A375 (cell line): Measurements from ENCODE around the gene AMPH. TPM values are rescaled to one million over a fixed set of nuclear protein-coding genes. Genes with fewer than 3 reads are reported as not detected.

ENCODE experiments used
- small RNA-seq: library from RNA; depleted of rRNA; stranded (forward); fragments of <200 nt; gene quantifications from one replicate; pipeline ENCODE3, GENCODE V24; 2014
- total RNA-seq: library from RNA; depleted of rRNA; stranded (reverse); fragments of >200 nt; shearing (Covaris generic); gene quantifications from 2 replicates; pipeline ENCODE4 v1.2.3, GENCODE V29; 2014; rRNA removed

The AMPH gene
- total RNA-seq: 0.42 and 1.1 TPM in 2 replicates

DNA sequence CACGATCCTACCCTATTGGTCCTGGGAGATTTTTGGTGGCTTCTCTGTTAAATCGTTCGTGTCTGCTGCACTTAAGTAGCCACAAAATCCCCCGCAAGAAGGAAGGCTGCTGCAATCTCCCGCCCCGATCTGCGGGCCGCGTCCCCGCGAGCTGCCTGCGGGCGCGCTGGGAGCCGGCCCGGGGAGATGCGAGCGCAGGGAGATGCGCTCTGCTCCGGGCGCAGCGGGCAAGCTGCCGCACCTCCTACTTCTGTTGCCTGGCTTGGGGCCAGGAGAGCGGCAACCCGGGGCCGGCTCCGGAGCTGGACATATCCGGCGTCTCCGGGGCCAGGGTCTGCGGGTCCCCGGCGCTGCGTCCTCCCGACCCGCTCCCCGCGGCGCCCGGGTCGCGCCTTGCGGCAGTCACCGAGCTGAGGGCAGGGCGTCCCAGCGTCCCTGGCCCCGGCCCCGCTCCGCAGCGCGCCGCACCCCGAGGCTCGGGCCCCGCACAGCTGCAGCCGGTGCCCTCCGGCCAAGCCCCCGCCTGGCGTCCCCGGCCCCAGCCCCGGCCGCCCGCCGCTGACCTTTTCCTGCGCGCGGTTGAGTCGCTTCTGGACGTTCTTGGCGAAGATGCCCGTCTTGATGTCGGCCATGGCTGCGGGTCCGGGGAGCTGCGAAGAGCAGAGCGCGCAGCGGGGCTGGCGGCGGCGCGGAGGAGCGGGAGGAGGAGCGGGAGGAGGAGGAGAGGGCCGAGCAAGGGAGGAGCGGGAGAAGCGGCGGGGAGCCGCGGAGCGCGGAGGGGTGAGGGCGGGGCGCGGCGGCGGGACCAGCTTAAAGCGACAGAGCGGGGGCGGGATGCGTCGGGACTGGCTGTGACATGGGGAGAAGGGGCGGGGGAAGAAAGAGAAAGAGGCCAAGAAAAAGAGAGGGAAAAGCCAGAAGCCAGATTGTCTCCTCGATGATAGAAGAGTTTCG, at the start of gene AMPH:
Gene AMPH, minus strand, starts transcription at position 654 of the 954 bp plus-strand sequence. Its CDS starts 22 bp downstream, at position 632.

Small RNA genes within 50 kb of the gene (small RNA-seq; reads per million reads assigned to genes)
- not detected for gene RN7SL83P
- not detected for gene TRGV6
